Activated CD4-positive, alpha-beta T cell treated with anti-CD3 and anti-CD28 coated beads, Interleukin-2, amount 50 U/mL, for 16 hours (primary cell): Measurements from ENCODE around the gene KIF18B.

ENCODE experiments used
- DNase-seq: peaks from one replicate; pipeline ENCODE4 v3.0.0-alpha.2; 2020

KIF18B gene

GRCh38 chr17:44933824-44934744 lies 13.5 kb downstream of the KIF18B start:
- no peak for DNase-seq

- no peak for DNase-seq
Observed at GRCh38 chr17:44932787-44933097, 14.8 kb downstream of the KIF18B start.

GRCh38 chr17:44932096-44932786 lies 15.3 kb downstream of the KIF18B start:
- DNase-seq: no peak

DNA sequence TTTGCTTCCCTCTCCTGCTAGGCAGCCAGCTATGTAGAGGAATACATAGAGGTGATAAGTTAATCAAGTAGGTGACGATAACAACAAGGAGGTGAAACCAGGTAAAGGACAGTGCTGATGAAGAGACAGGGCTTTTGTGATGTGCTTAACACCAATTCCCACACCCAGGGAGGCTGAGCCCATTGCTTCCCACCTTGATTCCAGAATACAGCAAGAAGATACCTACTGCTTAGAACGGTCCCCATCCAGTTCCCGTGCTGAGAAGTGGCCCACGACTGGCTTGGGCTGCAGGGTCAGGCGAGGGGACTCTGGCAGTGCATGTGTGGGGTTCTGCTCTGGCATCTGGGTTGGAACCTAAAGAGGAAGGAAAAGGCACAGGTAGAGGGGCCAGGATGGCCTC lies 16.2 kb downstream of the KIF18B start:
- DNase-seq: no peak

GRCh38 chr17:44930667-44931066 lies 16.9 kb downstream of the KIF18B start:
- DNase-seq: no peak

DNA sequence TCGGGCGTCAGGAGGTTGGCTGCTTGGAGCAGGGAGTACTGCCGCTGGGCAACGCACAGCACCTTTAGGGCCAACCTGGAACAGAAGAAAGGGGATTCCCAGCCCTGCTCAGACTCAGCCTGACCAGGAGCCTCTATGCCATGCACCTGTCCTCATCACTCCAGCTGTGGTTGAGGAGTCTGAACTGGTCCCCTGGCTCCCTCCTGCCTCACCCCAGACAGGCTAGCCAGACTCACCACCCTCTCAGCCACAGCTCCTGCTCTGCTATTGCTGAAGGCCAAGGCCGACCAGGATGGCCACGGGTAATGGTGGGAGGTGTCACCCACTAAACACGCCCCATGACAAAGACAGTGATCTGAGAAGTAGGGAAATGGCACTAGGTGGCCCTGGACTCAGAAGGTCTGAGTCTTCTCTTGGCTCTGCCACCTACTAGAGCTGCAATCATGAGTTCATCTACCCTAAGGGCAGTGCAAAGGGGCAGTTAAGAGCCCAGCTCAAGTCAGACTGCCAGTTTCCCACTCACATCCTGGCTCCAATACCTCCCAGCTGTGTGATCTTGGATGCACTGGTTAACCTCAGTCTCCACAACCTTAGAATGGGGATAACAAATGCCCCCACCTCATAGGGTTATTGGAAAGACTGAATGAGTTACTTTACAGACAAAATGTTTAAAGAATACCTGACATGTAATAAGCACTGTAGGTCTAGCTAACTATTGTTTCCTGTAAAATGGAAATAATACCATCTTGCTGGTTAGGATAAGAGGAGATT lies 18.4 kb downstream of the KIF18B start:
- DNase-seq: no peak

- DNase-seq: no peak
Observed at GRCh38 chr17:44928136-44928535, 19.4 kb downstream of the KIF18B start.

GRCh38 chr17:44927696-44928095 lies 19.9 kb downstream of the KIF18B start:
- no peak for DNase-seq

GRCh38 chr17:44926821-44927525 lies 20.6 kb downstream of the KIF18B start:
- no peak for DNase-seq

- DNase-seq: no peak
Observed at GRCh38 chr17:44925731-44926697, 21.6 kb downstream of the KIF18B start.

- DNase-seq: no peak
Observed at GRCh38 chr17:44924107-44924544, 23.4 kb downstream of the KIF18B start.

- no peak for DNase-seq
Observed at GRCh38 chr17:44922746-44923470, 24.7 kb downstream of the KIF18B start.

- DNase-seq: no peak
Observed at GRCh38 chr17:44922136-44922535, 25.4 kb downstream of the KIF18B start.

DNA sequence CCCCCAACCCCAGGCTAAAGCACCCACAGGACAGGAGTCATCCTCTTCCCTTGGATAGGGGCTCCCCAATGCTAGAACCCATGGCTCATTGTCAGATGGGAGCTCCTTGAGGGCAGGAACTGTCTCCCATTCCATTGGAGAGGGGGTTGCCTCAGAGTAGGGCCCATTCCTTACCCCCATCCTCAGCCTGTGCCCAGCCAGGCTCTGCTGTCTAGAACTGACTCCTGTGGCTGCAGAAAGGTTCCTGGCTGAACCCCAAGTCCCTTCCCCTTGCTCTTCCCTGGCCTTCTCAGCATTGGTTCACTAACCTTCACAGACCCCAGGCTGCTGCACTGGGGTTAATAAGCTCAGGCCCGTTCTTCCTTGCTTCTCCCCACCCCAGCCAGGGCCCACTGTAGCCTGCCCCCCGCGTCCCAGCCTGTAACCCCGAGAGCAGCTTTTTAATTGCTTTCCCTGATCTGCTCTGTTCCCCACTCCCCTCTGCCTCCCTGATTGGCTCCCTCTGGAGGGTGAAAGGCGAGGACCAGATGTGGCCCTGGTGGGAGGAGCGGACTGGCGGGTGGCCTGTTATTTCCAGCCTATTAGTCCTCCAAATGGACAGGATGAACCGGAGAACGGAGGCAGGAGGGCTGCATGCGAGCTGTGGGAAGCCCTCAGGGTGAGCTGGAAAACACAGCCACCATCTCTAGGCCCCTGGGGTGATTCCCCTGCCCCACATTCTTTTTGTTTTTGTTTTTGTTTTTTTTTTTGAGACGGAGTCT lies 26.3 kb downstream of the KIF18B start:
- no peak for DNase-seq

DNA sequence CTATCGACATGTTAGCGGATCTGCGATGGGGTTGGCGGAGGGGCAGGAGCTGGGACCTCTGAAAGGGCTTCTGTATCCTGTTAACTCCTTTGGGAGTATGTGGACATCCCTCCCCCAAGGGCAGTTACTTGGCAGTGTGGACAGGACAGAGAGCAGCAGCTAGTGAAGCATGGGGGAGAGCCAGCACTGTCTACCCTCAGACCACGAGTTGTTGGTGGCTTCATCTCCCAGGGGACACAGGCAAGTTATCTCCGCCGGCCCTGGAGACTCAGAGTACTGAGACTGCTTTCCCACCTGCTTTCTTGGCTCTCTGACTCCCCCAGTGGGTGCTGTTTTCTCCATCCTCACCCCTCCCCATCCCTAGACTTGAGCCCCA lies 27.0 kb downstream of the KIF18B start:
- no peak for DNase-seq

GRCh38 chr17:44919885-44920564 lies 27.5 kb downstream of the KIF18B start:
- DNase-seq: peak; percentile 65

DNA sequence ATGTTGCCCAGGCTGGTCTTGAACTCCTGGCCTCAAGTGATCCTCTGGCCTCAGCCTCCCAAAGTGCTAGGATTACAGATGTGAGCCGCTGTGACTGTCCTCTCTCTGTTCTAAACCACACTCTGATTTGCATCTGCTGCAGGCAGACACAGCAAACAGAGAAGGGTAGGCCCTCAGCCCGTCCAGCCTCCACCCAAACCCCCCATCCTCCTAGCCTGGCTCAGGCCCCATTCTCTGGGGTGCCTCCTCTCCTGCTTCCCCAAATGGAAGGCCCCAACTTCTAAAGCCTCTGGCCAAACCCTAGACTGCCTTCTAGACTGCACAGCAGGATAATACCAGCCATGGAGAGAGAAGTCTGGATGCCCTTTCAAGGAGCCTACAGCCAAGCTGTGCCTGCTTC lies 28.2 kb downstream of the KIF18B start:
- DNase-seq: no peak

- no peak for DNase-seq
Observed at GRCh38 chr17:44918006-44918405, 29.6 kb downstream of the KIF18B start.

- no peak for DNase-seq
Observed at GRCh38 chr17:44917456-44917855, 30.1 kb downstream of the KIF18B start.
